ENCODE data around the gene SPAG17.

SPAG17 gene

DNA sequence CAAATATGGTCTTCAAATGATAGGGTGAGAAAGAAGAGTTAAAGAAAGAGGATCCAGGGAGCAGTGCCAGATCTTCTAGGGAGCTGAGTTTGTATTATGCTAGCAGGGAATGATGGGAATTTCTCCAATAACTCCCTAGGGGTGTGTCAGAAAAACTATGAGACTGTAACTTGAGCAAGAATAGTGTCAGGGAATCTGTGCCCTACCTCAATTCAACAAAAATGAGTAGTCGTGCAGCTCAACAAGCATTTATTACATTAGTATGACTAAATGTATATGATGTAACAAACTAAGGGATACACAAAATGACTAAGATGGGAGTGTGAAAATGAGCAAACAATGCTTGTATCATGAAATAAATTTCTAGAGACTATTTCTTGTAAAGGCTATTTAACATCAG, 24.2 kb downstream of the SPAG17 start:
- no peak for DNase-seq (ENCODE audit: low read depth)

DNA sequence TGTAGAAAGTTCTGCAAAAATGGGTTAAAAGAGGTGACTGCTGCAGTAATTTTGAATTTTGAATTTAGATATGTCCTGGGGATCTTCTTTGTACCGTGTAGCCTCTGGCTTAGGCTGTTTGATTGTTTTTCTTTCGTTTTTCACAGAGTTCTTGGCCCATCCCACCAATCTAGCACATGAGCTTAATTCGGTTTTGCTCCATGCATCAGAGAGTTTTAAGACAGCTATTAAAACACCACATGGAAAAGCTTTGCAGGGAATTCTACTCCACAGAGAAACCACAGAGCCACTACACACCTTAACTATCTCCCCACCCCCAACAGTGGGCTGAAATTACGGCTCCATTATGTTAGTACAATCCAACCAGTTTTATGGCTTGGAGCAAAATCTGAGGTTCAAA, 25.5 kb downstream of the SPAG17 start:
- no peak for DNase-seq (ENCODE audit: low read depth)

DNA sequence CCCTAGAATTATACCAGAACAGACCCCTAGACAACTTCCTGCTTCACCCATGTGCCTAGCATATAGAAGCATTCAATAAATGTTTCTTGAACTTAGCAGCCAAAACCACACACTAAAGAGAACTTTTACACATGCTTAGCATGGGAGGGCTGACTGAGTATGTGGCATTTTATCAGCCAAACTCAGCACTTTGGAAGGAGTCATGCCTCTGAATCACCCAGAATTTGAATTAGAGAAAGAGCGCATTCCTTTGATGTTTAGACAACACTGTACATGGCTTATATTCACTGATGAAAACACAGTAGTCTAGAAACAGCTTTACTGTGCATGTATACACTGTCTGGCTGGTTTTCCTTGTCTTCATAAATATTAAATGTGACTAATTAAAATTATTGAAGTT, 26.1 kb downstream of the SPAG17 start:
- DNase-seq (ENCODE audit: low read depth) = peak; percentile 78

DNA sequence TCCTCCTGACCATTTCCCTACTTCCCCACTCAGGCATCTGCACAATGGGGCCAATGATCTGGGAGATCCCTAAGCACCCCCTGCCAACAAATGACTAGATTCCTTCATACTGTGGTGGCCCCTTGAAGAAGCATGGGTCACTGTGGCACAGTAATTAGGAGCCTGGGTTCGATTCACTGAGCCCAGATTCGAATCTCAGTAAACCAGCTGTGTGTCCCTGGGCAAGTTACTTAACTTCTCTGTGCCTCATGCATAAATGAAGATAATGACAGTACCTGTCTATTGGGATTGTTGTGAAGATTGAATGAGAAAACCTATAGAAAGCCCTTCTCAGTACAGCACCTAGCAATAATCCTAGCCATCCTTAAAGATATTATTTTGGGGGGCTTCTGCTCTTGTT, 27.5 kb downstream of the SPAG17 start:
- DNase-seq (ENCODE audit: low read depth) = no peak

DNA sequence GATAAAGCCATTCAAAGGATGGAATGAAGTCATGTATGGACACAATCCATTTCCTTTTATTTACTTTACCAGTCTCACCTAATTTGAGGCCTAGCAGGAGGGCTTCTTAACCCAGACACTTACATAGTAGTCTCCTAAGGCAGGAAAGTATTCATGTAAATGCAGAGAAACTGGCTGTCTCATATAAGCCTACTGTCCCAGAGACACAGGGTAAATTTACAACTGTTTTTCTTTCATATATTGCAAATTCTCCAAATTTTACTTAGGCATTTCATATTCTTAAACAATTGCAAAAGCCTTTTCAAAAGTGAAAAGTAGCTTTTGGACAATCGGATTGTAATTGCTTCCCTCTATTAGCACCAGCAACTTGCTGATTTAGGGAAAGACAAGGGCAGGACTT, 29.9 kb downstream of the SPAG17 start:
- no peak for DNase-seq (ENCODE audit: low read depth)

DNA sequence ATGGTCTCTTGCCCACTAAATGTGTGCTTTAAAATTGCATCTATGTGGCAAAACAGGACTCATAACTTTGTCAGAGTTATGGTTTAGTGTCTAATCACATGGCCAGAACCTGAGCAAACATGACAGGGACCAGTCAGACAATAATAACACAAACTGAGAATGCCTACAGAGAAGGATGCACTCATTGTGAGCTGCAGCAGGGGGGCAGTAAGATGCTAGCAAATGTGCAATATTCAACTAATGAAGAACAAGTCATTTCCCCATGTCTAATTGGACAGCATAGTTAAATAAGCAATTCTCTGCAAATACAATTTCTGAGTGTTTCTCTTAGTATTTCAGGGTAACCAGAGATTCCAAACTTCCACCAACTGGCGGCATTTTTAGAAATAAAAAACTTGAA, 30.8 kb downstream of the SPAG17 start:
- no peak for DNase-seq (ENCODE audit: low read depth)

DNA sequence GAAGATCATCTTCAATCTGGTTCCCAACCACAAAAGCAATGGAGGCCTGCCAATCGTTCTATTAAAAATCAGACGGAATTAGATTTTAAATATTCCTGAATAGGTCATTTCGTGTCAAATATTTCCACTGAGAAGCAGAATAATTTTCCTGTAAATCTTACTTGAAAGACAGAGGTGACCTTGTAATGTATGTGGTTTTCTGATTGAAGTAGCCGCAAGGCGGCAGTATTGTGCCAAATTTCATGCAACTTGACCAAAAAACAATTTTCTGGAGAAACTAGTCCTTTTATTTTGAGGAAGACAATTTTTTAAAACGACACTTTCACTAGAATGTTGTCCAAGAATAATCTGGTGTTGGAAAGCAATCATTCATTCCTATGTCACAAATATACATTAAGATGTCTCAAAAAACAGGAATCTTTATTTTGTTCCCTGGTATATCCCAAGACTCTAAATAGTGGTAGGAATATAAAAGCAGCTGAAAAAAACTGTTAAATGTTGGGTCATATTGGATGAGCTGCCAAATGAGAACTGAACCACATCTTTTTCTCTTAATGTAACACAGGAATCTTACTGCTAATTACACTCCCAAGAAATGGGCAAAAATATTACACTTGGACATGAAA, 33.6 kb downstream of the SPAG17 start:
- DNase-seq (ENCODE audit: low read depth) = no peak

DNA sequence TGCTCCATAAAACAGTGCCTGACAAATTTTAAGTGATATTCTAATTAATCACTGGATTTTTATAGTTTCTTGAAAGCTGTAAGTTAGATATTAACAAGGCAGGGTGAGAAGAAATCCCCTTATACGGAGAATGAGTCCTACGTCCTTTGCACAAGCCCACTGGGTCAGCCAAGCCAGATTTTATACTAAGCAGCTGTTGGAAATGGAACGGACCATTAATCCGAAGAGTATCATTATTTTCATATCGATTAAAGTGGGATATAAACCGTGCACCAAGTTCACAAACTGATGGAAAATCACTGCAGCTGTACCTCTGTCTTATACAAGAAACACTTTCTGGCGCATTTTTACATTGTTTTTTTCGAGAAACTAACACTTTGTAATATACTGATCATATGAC, 35.2 kb downstream of the SPAG17 start:
- DNase-seq (ENCODE audit: low read depth) = no peak

DNA sequence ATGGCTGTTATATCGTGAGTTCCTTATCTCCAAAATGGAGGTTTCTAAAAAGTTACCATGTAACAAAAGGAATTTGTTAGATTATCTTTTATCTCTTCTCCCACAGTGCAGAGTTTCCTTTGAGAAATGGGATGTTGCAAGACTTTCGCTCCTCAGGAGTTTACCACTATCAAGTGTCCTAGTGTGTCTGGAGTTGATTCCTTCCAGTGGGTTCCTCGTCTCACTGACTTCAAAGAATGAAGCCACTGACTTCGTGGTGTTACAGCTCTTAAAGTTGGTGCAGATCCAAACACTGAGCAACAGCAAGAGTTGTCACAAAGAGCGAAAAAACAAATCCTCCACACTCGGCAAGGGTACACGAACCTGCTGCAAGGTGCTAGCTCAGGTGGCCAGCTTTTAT, 37.0 kb downstream of the SPAG17 start:
- no peak for DNase-seq (ENCODE audit: low read depth)

DNA sequence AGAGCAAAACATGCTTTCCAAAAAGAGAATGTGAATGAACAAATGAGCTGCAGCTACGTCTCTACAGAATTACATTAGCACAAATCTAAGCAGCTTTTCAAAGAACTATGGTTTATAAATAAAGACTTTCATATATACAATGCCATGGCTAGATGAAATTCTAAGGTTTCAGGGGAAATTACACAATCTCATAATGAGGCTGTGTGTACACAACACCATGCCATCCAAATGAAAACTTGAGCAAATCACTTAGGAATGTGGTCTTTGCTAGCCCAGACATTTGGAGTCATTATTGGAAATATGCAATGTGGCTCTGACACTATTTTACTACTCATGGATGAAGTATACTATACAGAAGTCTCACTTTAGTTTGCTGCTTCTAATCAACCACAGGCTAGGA, 37.5 kb downstream of the SPAG17 start:
- DNase-seq (ENCODE audit: low read depth) = no peak

DNA sequence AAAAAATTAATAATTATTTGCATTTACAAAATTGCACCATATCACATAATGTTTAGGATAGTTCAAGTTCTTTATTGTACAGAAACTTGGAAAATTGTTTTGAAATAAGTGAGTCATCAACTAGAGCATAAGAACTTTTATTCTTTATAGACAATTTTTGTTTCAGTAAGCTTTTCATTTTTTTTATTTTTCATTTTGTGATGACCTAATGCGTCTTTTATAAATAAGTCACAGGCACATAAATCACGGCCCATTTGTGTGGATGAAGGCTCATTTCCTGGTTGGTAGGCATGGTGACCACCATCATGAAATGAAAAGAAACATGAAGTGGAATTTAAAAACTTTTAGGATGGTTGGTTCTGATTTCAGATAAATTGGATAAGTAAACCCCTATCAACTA, 39.3 kb downstream of the SPAG17 start:
- no peak for DNase-seq (ENCODE audit: low read depth)

DNA sequence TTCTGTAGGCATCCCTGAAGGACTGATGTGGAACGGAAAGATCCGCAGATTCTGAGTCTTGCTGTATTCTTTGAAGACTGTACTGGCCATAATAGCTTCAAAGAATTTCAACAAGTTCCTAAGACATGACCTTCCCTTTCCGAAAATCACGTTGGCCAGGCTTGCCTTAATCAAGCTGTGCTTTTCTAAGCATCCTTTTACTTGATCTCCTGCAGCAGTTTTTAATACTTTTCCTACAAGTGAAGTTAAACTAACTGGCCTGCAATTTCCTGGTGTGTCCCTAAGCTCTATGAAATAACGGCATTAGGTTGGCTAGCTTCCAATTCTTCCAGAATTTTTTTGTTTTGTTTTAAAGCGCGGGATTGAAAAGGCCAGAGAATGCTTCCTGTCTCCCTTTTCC, 40.3 kb downstream of the SPAG17 start:
- DNase-seq (ENCODE audit: low read depth) = no peak

DNA sequence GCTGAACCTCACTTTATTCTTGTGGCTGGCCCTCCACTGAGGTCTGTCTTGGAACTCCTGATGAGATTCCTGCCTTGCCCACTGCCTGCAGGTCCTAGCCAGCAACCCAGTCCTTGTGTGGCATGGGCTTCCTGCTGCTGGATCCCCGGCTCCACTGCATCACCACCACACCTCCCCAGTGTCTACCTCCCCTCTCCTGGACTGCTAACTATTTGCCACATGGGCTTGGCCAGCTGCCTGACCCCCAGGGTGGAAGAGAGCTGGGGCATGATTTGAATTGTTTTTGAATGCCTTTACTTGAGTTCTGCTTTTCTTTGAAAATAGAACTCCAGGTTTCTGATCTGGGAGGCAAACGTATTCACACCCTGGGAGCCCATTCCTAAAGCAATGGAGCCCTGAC, 41.2 kb downstream of the SPAG17 start:
- DNase-seq (ENCODE audit: low read depth) = no peak

DNA sequence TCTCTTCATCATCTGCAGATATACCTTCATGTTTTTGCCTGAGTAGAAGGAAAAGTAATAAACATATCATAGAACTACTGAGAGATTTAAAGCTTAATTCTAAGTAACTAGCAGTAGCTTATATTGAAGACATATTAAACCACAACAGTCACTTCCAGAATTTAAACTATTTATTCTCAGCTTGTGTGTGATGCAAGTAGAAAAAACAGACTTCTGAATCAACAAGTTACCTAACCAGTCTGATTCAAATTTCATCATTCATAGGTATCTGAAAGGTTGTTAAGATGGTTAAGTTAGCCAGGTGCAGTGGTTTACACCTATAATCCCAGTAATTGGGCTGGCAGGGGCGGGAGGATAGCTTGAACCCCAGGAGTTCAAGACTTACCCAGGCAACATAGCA, 41.9 kb downstream of the SPAG17 start:
- DNase-seq (ENCODE audit: low read depth) = no peak

DNA sequence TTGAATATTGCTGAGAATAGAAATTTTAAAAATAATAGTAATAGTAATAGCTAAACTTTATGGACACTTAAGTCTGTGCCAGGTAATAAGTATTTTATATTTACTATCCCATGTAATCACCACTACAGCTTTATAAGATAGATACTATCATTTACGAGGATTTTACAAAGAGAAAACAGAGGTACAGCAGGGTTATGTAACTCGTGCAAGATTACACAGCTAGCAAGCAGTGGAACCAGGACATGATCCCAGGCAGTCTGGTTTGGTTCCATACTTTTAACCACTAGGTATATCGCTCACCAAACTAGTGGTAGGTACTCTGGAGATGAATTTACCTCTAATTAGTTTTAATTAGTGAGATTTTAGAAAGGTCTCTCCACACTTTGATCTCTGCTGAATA, 42.5 kb downstream of the SPAG17 start:
- no peak for DNase-seq (ENCODE audit: low read depth)

DNA sequence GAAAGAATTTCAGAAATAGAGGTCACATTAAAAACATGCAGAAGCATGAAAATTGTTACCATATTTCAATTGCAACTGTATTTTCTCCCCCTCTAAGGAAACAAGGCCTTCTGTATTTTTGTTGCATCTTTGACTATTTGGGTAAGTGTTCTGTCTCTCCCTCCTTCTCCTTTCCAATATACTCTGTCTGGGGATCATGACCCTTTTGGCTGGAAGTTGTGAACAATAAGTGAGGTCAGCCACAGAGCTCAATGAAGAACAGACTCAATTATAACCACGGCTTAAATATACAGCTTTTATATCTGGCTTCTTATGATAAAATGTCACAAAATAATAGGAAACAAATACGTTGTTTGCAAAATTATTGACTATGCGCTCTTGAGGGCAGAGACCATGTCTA, 47.1 kb downstream of the SPAG17 start:
- no peak for DNase-seq (ENCODE audit: low read depth)

DNA sequence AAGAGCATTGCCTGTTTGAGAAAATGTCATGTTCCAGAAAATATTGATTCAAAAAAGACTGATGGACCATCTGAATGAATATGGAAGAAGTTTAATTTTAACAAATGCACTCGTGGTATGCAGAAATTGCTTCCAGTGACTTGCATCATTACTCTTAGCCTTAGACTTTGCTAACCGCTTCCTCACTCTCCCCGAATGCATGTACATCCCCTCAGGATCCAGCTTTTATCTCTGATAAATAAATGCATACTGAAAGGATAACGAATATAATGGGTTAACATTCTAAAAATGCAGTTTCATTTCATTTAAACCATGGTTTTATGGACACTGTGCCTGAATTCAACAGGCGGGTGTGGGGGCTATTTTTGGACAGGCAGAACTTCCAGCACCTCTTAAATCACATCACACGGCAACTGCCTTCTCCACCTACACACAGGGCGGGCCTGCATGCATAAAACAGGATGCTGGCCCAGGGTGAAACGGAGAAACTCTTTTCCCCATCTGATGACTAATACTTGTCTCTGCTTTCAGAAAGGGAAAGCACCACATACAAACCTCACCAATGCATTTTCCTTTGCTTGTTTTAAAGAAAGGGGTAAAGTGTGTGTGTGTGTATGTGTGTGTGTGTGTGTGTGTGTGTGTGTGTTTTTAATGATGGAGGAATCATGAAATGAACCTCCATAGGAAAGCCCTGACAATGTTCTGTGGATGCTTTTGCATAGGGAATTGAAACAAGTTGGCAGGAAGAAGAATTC, 48.7 kb downstream of the SPAG17 start:
- DNase-seq (ENCODE audit: low read depth) = no peak

DNA sequence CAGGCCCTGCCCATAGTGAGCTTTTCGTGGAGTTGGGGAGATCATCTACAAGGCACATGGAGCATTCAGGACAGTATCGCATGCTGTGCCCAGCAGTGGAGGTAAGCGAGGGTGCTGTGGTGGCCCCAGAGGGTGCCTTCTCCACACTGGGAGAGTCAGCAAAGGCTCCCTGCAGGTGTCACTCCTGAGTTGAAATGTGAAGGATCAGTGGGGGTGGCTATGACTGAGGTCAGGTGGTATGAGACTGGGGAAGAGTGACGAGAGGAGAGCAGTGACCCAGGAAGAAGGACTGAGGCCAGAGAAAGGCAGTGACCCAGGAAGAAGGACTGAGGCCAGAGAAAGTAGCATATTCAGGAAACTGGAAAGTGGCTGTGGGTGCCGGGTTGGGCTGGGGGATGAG, 53.0 kb downstream of the SPAG17 start:
- no peak for DNase-seq (ENCODE audit: low read depth)

DNA sequence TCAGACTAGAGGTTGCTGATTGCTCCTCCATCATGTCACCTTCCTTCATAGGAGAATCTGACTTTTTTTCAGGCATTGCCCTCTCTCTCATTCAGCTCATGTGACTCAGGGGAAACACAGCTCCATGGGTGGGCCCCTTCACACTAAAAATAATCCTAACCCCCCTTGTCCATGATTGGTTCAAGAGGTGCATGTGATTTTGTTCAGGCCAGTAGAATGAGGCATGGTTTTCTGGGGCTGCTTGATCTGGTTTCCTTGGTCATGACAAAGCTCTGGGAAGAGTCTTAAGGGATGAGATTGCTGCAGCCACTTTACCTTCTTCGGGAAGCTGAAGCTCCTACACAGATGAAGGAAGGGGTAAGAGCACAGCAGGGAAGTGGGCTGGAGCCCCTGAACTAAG, 56.3 kb downstream of the SPAG17 start:
- DNase-seq (ENCODE audit: low read depth) = no peak

DNA sequence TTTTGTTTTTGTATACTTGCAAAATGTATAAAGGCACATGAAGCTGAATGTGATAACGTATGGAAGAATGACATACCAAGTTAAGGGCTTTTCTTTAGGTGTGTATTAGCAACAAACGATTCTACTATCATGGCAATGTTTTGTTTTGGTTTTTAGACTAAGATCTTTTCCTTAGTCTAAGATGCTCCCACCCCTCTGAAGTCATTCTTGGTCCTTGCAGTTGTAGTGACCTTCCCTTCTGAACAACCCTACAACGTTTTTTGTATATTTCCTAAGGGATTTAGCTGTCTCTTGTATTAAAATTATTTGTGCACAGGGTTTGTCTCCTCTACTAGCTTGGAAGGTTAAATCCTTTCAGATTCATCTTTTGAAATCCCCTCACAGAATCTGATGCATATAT, 61.0 kb downstream of the SPAG17 start:
- no peak for DNase-seq (ENCODE audit: low read depth)

DNA sequence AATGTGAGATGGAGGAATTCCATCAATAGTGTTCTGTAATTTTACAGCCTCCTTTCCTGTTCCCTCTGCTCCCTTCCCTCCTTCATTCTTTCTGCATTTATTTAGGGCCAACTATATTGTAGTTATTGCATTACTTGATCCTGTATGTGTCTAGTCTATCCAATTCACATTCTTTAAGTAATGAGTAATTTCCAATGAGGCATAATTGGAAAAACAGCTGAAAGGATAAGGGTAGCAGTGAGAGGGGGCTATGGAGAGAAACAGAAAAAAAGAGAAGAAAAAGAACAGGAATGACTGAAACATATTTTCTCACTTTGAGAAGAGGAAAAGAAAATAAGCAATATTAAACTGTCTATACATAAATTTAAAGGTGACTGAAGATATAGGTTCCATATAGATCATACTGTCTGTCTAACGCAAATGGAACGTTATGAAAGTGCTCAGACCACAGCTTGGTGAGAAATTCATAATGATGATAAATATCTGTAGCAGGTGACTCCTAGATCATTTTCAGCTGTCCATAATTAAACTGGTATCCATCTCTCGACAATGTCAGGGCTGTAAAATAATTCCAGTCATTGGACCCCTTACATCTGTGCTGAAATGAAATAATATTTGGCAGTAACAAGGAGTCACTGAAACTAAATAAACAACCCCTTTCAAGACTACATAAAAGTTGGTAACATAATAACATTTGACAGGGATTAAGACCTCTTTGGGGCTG, 61.8 kb downstream of the SPAG17 start:
- DNase-seq (ENCODE audit: low read depth) = no peak

DNA sequence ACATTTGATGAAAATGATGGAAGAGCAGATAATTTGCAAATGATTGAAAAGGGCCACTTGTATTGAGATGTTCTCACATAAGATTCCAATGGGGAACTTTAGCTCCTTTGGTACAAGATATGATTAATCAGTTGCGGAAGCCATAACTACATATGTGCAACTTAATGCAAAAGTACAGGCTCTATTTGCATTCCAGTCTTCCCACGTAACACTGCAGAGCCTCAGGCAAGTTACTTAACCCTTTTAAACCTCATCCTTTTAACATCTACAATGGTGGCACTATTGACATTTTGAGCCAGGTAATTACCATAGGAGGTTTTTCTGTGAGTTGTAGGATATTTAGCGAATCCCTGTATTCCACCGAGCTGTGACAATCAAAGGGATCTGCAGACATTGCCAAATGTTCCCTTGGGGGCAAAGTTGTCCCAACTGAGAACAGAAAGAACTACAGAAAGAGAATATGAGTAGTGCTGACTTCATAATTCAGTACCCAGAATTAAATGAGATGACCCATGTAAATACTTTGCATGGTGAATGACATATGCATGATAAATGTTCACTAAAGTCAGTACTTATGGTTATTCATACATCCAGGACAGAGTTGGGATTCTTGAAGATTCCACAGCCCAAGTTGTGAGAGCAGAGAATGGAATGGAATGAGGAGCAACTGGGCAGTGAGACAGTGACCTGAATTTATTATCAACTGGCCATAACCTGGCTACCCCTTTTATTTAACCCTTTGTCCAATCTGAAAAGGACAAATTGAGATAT, 62.6 kb downstream of the SPAG17 start:
- no peak for DNase-seq (ENCODE audit: low read depth)

All from GM04504 (cell line).